Measurements from ENCODE around the gene KCNG2. TPM values are rescaled to one million over a fixed set of nuclear protein-coding genes. Genes with fewer than 3 reads are reported as not detected.
"Not testable (repeated sequence)": the region's sequence is repeated elsewhere in the genome, so short reads cannot be mapped to it uniquely, and the experiment has no call there.

Gene KCNG2
- total and polyA plus RNA-seq, 2 donors (not counting 1 experiment from before 2014, with no cell fraction given) = not detected

DNA sequence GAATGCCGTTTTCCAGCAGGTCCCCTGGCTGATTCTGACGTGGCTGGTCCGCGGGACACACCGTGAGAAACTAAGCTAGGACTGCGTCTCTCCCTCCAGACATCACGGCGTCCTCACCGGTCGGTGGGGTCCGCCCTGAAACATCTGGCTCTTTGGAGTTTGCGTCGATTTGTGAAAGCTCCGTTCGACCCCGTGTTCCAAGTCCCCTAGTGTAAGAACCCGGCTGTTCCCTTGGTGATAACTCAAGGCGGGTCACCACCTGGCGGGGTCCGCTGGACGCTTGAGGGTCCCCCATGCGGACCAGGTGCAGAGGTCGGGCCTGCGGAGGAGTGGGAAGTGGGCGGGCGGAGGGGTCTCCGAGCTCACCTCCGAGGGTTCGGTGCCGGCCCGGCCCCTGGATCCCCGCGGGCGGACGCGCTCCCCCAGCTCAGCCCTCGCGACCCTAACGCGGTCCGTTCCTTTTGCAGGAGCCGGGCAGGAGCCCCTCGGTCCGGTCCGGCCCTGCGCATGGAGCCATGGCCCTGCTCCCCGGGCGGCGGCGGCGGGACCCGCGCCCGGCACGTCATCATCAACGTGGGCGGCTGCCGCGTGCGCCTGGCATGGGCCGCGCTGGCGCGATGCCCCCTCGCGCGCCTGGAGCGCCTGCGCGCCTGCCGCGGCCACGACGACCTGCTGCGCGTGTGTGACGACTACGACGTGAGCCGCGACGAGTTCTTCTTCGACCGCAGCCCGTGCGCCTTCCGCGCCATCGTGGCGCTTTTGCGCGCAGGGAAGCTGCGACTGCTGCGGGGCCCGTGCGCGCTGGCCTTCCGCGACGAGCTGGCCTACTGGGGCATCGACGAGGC is 65.6 kb downstream of the KCNG2 start:
- ChIA-PET POLR2A (no interaction called here), CTCF (no interaction called here)
- no peak overlapping the region for H3K4me3 Mint-ChIP-seq
- Histone ChIP-seq H3K4me3 (ENCODE audit: control extremely low read depth in 1 of 5, extremely low read depth in 1 of 5, insufficient read depth in 1 of 5, low read depth in 2 of 5, low read length in 4 of 5) (no peak overlapping the region), H3K36me3 (replicated peaks in 1 of 2; ENCODE audit: control extremely low read depth in 1 of 2, control insufficient read depth in 1 of 2, extremely low read depth in 1 of 2, insufficient read depth in 2 of 2, low read length in 1 of 2) (no peaks in the 10 kb centered on the region), H4K20me1 (ENCODE audit: control insufficient read depth, insufficient read depth, low read length, poor library complexity, severe bottlenecking) (no peaks in the 10 kb centered on the region), H3K9ac (ENCODE audit: low read length) (no peak overlapping the region), H2AFZ (ENCODE audit: insufficient read depth, low read depth, low read length, poor library complexity, severe bottlenecking) (no peak overlapping the region), H3K4me2 (replicated peaks; ENCODE audit: low read depth, low read length, poor library complexity, severe bottlenecking) (no peak overlapping the region), H3K27me3 (replicated peaks in 1 of 4; ENCODE audit: control extremely low read depth in 1 of 4, control insufficient read depth in 3 of 4, insufficient read depth in 4 of 4, low read length in 3 of 4) (peaks cover 0 to 4% (median 0%) of the 10 kb centered on the region in 4 experiments), H3K9me3 (ENCODE audit: control extremely low read depth in 1 of 3, control insufficient read depth in 2 of 3, insufficient read depth in 1 of 3, low read length in 2 of 3) (peaks cover 1 to 16% (median 7%) of the 10 kb centered on the region in 3 donors), H3K27ac (ENCODE audit: low read length in 2 of 2) (no peak overlapping the region), H3K79me2 (ENCODE audit: control insufficient read depth, insufficient read depth, low read length) (no peaks in the 10 kb centered on the region), H3K4me1 (ENCODE audit: control insufficient read depth in 2 of 2, insufficient read depth in 2 of 2, low read length in 2 of 2) (no peaks in the 10 kb centered on the region)
- peaks cover 4% of the 10 kb centered on the region for H3K27me3 Mint-ChIP-seq
- no peak for TF ChIP-seq EZH2 (IDR thresholded peaks at IDR 0.05; ENCODE audit: borderline replicate concordance, insufficient read depth, low read depth, low read length, poor library complexity, severe bottlenecking)
- no peak overlapping the region for H3K27ac Mint-ChIP-seq
- WGBS (ENCODE audit: insufficient coverage) = 87% methylated on average over 101 of the region's 102 CpGs
- intact Hi-C loops (cut with micrococcal nuclease) = no loop called here
- H3K9me3 Mint-ChIP-seq (ENCODE audit: insufficient read depth) = peaks cover 6% of the 10 kb centered on the region
- DNase-seq (no peak), ATAC-seq (ENCODE audit: low read depth) (no peak)
- no peaks in the 10 kb centered on the region for H3K4me1 Mint-ChIP-seq

DNA sequence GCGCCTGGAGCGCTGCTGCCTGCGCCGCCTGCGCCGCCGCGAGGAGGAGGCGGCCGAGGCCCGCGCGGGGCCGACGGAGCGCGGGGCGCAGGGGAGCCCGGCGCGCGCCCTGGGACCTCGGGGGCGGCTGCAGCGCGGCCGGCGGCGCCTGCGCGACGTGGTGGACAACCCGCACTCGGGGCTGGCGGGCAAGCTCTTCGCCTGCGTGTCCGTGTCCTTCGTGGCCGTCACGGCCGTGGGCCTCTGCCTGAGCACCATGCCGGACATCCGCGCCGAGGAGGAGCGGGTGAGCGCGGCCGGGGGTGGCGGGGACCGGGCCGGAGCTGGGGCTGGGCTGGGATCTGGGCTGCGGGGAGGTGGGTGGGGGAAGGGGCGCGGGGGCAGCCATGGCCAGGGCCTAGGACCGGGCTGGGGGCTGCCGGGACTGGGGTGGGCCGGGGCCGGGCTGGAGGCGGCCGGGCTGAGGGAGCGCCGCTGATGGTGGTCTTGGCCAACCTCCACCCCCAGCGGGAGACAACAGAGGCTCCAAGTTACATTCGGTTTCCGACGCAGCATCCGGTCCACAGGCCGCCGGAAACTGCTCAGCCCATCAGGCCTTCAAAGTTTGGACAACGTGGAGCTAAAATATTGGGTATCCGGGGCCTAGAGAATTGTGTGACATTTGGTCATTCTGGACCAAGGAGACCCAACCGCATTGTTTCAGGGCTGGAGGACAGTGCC is 66.4 kb downstream of the KCNG2 start:
- no peak for TF ChIP-seq CTCF (IDR thresholded peaks at IDR 0.05)
- no peaks in the 10 kb centered on the region for H3K4me1 Mint-ChIP-seq
- POLR2A ChIA-PET = no interaction called here

DNA sequence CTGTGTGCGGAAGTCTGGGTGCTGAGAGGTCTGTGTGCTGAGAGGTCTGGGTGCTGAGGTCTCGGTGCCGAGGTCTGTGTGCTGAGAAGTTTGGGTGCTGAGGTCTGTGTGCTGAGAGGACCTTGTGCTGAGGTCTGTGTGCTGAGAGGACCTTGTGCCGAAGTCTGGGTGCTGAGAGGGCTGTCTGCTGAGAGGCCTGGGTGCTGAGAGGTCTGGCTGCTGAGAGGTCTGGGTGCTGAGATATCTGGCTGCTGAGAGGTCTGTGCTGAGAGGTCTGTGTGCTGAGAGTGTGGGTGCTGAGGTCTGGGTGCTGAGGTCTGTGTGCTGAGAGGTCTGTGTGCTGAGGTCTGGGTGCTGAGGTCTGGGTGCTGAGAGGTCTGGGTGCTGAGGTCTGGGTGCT is 67.2 kb downstream of the KCNG2 start:
- intact Hi-C loops (cut with micrococcal nuclease); ATAC-seq (ENCODE audit: low read depth); H3K4me3 ChIP-seq (ENCODE audit: control extremely low read depth in 1 of 5, extremely low read depth in 1 of 5, insufficient read depth in 1 of 5, low read depth in 2 of 5, low read length in 4 of 5): not testable (repeated sequence)

More for the DNA sequence above, 66.4 kb downstream of the KCNG2 start:
- Histone ChIP-seq H2AFZ (ENCODE audit: insufficient read depth, low read depth, low read length, poor library complexity, severe bottlenecking) (no peak overlapping the region), H3K4me1 (ENCODE audit: control insufficient read depth in 2 of 2, insufficient read depth in 2 of 2, low read length in 2 of 2) (no peaks in the 10 kb centered on the region), H3K79me2 (ENCODE audit: control insufficient read depth, insufficient read depth, low read length) (no peaks in the 10 kb centered on the region), H3K4me2 (replicated peaks; ENCODE audit: low read depth, low read length, poor library complexity, severe bottlenecking) (no peak overlapping the region), H3K27ac (ENCODE audit: low read length in 2 of 2) (no peak overlapping the region), H4K20me1 (ENCODE audit: control insufficient read depth, insufficient read depth, low read length, poor library complexity, severe bottlenecking) (no peaks in the 10 kb centered on the region), H3K27me3 (replicated peaks in 1 of 4; ENCODE audit: control extremely low read depth in 1 of 4, control insufficient read depth in 3 of 4, insufficient read depth in 4 of 4, low read length in 3 of 4) (peaks cover 0 to 4% (median 0%) of the 10 kb centered on the region in 4 experiments), H3K36me3 (replicated peaks in 1 of 2; ENCODE audit: control extremely low read depth in 1 of 2, control insufficient read depth in 1 of 2, extremely low read depth in 1 of 2, insufficient read depth in 2 of 2, low read length in 1 of 2) (no peaks in the 10 kb centered on the region), H3K9me3 (ENCODE audit: control extremely low read depth in 1 of 3, control insufficient read depth in 2 of 3, insufficient read depth in 1 of 3, low read length in 2 of 3) (peaks cover 1 to 16% (median 7%) of the 10 kb centered on the region in 3 donors), H3K4me3 (ENCODE audit: control extremely low read depth in 1 of 5, extremely low read depth in 1 of 5, insufficient read depth in 1 of 5, low read depth in 2 of 5, low read length in 4 of 5) (no peak overlapping the region), H3K9ac (ENCODE audit: low read length) (no peak overlapping the region)
- peaks cover 4% of the 10 kb centered on the region for H3K27me3 Mint-ChIP-seq
- ATAC-seq (ENCODE audit: low read depth) (no peak), DNase-seq (no peak)
- H3K9me3 Mint-ChIP-seq (ENCODE audit: insufficient read depth) = peaks cover 6% of the 10 kb centered on the region
- no peak overlapping the region for H3K4me3 Mint-ChIP-seq
- intact Hi-C loops (cut with micrococcal nuclease) = no loop called here
- CTCF ChIA-PET = no interaction called here
- H3K27ac Mint-ChIP-seq = no peak overlapping the region
- WGBS (ENCODE audit: insufficient coverage) = 87% methylated on average over 70 of the region's 74 CpGs

More for the DNA sequence above, 67.2 kb downstream of the KCNG2 start:
- H3K4me1 Mint-ChIP-seq; DNase-seq; H3K4me3 Mint-ChIP-seq; H2AFZ ChIP-seq (ENCODE audit: insufficient read depth, low read depth, low read length, poor library complexity, severe bottlenecking); CTCF ChIA-PET; H4K20me1 ChIP-seq (ENCODE audit: control insufficient read depth, insufficient read depth, low read length, poor library complexity, severe bottlenecking); H3K36me3 ChIP-seq (replicated peaks in 1 of 2; ENCODE audit: control extremely low read depth in 1 of 2, control insufficient read depth in 1 of 2, extremely low read depth in 1 of 2, insufficient read depth in 2 of 2, low read length in 1 of 2); H3K27ac Mint-ChIP-seq; H3K79me2 ChIP-seq (ENCODE audit: control insufficient read depth, insufficient read depth, low read length); H3K9me3 Mint-ChIP-seq (ENCODE audit: insufficient read depth); POLR2A ChIA-PET; H3K9ac ChIP-seq (ENCODE audit: low read length); H3K27ac ChIP-seq (ENCODE audit: low read length in 2 of 2); H3K27me3 Mint-ChIP-seq; H3K27me3 ChIP-seq (replicated peaks in 1 of 4; ENCODE audit: control extremely low read depth in 1 of 4, control insufficient read depth in 3 of 4, insufficient read depth in 4 of 4, low read length in 3 of 4); H3K4me2 ChIP-seq (replicated peaks; ENCODE audit: low read depth, low read length, poor library complexity, severe bottlenecking); H3K4me1 ChIP-seq (ENCODE audit: control insufficient read depth in 2 of 2, insufficient read depth in 2 of 2, low read length in 2 of 2): not testable (repeated sequence)
- peaks cover 1 to 16% (median 7%) of the 10 kb centered on the region in 3 donors for H3K9me3 ChIP-seq (ENCODE audit: control extremely low read depth in 1 of 3, control insufficient read depth in 2 of 3, insufficient read depth in 1 of 3, low read length in 2 of 3)
- 89% methylated on average over 4 of the region's 4 CpGs for WGBS (ENCODE audit: insufficient coverage)
